Fibroblast of peridontal ligament (primary cell): Measurements from ENCODE around the gene OR52N5.

Source experiments
- DNase-seq: peaks from one replicate; pipeline ENCODE4 v3.0.0-alpha.2; 2010; ENCODE audit errors: extremely low read depth

OR52N5 gene

DNA sequence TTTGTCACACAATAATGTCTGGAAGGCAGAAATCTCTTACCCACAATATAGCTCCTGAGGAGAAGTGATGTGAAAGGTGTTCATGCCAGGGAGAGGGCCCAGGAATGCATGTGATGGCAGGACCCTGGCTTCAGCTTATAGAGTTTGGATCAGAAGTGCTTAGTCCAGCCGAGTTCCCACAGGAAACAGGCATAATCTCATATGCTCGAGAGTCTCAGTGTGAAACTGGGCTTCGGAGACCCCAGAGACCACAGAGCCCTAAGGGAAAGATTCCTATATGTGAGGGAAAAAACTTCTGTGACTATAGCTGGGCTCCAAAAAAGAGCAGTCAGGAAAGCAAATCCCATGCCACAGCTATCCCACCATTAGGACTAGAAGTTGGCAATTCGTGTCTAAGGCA is at the start of gene OR52N5:
Gene OR52N5 (minus strand): TSS at position 101 of the 400 bp plus-strand sequence. CDS start 4,721 bp downstream, outside the sequence.
- DNase-seq, result no peak

GRCh38 chr11:5831196-5831829 is 48.2 kb upstream of the OR52N5 start:
- no peak for DNase-seq

DNA sequence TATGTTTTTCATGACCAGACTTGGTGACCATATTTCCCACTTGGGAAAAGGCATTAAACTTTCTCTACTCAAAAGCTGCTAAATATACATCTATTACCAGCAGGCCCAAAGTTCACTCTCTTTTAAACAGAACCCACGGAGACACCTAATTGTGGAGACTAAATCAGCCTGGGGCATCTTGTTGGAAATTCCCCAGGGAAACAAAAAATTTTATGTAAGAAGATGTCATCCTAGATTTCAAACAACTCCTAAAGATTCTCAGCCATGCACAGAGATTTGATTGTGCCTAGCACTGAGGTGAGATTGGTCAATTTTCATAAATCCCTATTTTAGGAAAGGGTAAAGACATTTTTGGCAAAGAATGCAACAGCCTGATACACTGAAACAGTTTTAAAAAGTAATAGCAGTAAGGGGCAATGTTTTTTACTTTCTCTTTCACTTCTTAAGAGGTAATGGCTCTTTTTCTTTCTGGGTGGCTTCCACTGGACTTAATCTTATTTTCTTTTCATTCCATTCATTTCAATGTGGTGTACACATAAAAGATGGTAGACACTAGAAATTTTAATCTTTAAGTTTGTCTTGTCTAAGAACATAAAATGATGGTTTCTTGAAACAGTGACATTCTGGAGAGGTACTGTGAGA is 35.2 kb upstream of the OR52N5 start:
- DNase-seq, result peak; percentile 7

GRCh38 chr11:5815534-5815933 is 32.4 kb upstream of the OR52N5 start:
- DNase-seq, result no peak

DNA sequence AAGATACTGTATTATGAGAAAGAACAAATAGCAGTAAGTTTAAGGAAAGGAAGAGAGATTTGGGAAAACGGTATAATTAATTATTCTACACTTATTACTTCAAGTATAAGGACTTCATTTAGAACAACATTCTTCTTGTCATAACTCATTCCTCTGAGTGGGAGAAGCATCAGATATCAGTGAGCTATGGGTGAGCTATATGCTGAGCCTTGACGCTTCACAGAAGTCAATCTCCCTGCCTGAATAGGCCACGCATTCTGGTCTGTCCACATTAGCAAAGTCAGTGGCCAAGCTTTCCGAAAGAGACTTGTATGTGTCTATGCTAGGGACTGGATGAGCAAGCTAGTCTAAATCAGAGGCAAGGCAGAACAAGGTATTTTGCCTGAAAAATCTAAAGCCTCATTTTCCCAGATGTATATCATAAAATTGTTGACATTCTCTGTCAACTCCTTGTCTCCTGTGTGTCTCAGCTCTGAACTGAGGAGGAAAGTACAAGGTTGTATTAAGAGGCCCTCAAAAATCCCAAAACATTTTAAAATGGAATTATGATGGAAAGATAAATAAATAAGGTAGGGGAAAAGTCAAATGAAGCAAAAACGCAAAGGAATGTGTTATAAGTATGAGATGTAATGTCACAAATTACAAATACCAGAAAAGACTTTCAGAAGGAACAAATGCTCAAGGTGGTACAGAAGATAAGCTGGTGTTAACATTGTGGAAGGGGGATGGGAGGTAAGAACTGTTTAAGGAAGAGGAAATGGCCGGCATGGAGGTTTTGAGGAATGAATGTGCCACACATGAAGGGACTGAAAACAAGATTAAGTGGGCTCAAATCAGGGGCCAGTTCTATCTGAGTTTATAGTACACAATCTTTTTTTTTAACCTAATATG is 27.0 kb upstream of the OR52N5 start:
- DNase-seq, result no peak

DNA sequence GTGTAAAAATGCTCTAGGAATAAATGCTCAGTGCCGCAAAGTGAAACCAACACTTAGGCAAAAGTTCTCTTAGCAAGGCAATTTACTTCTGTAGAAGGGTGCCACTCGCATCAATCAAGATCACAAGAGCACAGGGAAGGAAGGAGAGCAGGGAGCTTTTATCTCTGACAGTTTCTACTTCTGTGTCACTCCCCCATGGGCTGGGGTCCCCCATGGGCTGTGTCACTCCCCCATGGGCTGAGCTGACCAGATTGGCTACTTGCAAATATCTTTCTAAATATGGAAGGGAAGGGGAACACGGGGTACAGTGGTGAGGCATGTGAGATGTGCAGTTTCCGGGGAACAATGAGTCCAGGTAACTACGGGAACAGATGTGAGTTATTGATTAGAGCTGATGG is 26.0 kb upstream of the OR52N5 start:
- peak; percentile 20 for DNase-seq

DNA sequence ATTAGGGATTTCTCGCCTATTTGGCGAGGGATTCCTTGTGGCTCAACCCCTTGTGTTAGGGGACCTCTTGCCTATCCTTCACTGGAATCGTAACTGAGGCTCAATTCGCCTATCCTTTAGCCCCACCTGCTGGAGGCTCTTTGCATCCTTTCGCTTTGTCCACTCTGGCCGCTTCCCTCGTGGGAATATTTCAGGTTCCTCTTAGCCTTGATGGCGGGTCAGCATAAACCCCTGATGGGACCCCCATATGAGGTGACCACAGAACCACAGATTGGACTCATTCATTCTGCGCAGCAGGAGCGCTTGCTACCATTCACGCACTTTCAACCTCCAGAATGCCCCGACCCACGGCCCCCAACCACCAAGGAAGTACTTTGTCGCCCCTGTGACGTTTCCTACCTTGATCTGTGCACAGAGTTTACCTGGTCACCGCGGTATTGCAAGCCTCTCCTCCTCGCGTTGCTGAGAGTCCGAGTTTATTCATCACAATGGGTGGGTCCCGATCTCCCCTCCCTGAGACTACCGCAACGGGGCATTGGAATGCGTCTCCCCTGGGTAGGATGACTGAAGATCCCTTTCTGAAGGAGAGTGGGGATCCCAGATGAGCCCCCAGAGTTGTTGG is 25.5 kb upstream of the OR52N5 start, which contains the start of gene OR52N2:
Gene OR52N2 (plus strand): TSS at position 425 of the 622 bp plus-strand sequence. CDS start 11,412 bp downstream, outside the sequence.
- DNase-seq, result peak; percentile 83

DNA sequence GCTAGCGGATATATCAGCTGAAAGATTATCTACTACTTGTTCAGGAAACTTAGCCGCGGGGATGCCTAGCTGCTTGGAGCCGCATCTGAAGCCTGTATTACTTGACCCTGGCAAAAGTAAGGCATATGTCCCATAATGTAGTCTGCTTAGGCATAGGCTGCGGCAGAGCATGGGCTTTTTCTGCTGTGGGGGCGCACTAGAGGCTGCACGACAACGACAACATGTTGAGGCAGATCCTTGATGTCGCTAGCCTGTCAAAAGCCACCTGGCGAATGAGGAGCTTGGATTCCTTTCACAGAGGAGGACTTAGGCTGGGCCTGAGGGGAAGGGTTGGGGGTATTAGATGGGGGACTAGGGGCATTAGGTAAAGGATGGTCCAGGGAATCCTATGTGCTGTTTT is 24.4 kb upstream of the OR52N5 start:
- DNase-seq, result no peak

DNA sequence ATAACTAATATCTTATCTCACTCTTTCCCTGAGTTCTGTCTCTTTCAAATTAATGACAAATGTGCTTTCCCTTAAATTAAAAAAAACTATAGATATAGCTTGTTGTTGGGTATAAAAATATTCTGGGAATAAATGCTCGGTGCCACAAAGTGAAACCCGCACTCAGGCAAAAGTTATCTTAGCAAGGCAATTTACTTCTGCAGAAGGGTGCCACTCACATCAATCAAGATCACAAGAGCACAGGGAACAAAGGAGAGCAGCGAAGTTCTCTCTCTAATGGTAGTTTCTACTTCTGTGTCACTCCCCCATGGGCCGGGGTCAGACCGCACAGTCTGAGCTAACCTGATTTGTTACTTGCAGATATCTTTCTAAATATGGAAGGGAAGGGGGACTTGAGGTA is 20.8 kb upstream of the OR52N5 start:
- no peak for DNase-seq

DNA sequence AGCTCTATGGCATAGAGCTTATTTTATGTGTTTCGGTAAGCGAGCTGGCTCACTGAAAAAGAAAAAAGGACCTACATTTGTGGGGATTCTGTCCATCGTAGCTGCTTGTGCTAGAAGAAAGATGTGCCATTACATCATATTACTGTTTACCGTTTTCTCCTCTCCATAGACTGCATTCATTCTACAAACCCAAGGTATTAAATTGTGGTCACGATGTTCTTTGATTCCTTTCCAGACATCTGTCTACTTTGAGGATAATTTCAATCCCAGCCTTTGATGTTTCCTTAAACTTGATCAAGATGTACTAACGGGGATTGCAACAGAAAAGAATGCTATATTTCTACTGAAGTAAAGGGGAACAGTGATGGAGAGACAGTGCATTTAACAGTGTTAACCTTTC is 13.4 kb upstream of the OR52N5 start:
- no peak for DNase-seq

GRCh38 chr11:5791165-5791564 is 8.0 kb upstream of the OR52N5 start, which contains the start of gene OR52N1:
Gene OR52N1, minus strand, starts transcription at chr11:5791265. Its CDS starts 2,449 bp downstream, at chr11:5788816.
- no peak for DNase-seq

- no peak for DNase-seq
Observed at GRCh38 chr11:5767056-5767455, 16.1 kb downstream of the OR52N5 start.

DNA sequence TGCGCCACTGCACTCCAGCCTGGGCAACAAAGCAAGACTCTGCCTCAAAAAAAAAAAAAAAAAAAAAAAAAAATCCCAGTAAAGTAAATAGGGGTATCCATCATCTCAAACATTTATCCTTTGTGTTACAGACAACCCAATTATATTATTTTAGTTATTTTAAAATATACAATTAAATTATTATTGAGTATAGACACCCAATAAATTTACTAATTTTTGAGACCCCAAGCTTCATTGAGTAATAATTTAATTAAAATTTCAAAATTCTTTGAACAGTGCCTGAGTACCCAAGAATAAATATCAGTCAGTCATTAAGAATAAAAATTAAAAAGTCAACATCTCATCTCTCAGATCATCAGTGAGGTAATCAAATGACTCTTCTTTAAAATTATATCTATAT is 29.2 kb downstream of the OR52N5 start, which contains the start of gene OR52N4:
Gene OR52N4 (plus strand): TSS at position 301 of the 400 bp plus-strand sequence. CDS start 498 bp downstream, outside the sequence.
- DNase-seq, result no peak

- DNase-seq, result no peak
Observed at GRCh38 chr11:5749836-5750235, 33.3 kb downstream of the OR52N5 start.

GRCh38 chr11:5746614-5747013 is 36.5 kb downstream of the OR52N5 start:
- no peak for DNase-seq

GRCh38 chr11:5738431-5738830 is 44.7 kb downstream of the OR52N5 start:
- no peak for DNase-seq

DNA sequence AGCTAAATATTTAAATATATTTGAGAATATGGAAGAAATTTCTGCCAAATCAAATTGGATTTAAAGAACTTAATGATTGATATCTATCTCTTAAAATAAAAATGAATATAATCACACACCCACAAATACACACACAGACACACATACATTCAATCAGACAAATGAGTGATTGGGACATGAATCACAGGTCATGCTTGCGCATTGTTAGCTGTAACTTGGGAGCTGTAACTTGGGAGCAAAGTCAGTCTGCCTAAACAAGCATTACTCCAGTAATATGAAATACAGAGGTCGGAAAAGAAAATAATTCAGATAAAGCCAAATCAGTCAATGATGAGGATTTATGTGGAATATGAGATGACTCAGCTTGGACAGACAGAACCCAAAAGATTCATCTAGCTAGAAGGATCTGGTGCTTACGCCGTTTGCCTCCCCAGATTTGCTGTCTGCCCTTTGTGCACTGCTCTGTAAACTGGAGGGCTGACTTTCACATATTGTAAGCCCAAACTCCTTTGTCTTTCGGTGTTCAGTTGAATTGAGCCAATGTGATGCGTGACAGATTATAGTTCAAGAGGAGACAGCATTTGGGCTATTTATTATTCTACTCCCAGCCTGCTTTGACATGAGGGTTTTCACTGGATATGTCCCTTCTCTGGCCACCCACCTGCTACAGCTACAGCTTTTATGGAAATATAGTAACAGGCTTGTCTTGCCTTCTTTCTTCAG is 45.3 kb downstream of the OR52N5 start:
- DNase-seq, result no peak

DNA sequence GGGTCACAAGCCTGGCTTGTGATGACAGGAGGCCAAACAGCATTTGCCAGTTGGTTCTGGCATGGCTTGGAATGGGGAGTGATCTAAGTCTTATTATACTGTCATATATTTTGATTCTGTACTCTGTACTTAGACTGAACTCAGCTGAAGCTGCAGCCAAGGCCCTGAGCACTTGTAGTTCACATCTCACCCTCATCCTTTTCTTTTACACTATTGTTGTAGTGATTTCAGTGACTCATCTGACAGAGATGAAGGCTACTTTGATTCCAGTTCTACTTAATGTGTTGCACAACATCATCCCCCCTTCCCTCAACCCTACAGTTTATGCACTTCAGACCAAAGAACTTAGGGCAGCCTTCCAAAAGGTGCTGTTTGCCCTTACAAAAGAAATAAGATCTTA is 46.1 kb downstream of the OR52N5 start:
- peak; percentile 66 for DNase-seq

- no peak for DNase-seq
Observed at GRCh38 chr11:5736396-5736795, 46.8 kb downstream of the OR52N5 start, which contains the start of gene OR56B1. Gene OR56B1, plus strand, starts transcription at chr11:5736448. Its CDS starts 69 bp downstream, at chr11:5736517.

DNA sequence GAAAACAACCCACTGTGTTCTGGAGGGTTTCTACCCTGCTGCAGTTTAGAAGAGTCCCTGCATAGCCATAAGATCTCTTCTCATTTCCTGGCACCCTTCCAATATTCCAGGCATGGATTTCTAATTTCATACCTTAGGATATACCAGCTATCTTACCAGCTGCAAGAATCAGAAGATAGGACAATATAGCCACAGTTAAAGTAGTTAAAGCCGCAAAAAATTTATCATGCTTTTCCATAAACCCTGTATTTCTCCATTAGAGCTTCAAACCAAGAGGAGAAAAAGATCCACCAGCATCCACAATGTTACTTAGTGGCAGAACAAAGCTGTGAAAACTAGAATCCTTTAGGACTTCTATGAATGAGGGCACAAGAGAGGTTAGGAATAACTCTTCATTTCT is 55.5 kb downstream of the OR52N5 start:
- no peak for DNase-seq

GRCh38 chr11:5726351-5726750 is 56.8 kb downstream of the OR52N5 start:
- no peak for DNase-seq
